ENCODE data around the gene CHST8. TPM values are rescaled to one million over a fixed set of nuclear protein-coding genes. Genes with fewer than 3 reads are reported as not detected.

The CHST8 gene
- polyA plus RNA-seq, 2 of the 4 experiments (the other 2 are of a cell fraction) = not detected

DNA sequence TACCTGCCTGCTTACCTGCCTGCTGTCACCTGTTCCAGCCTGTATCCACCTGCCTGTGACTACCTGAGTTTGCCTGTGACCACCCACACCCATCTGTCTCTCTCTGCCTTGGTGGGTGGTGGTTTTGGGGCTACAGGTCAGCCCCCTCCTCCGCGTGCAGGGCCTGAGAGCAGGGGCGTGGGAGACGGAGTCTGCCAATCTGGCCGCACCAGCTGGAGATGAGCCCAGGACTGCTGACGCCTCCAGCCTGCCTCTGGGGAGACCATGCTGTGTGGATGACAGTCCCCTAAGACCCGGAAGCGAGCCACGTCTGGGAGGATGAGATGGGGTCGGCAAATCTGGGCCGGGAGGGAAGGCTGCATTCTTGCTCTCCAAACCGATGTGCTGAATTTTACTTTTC, 159.0 kb downstream of the CHST8 start:
- DNase-seq (ENCODE audit: low read depth in 1 of 2, low spot score in 1 of 2) (no peak), FAIRE-seq (no peak), ATAC-seq (no peak)
- no peak overlapping the region for H3K4me2 ChIP-seq
- ChIA-PET POLR2A (no interaction called here), CTCF (interaction anchor here (1.0 to 12.7 kb wide), 7 partner anchors 14 to 364 kb away, joined by 4 to 510 read pairs (median 147); partner anchors contain the start of gene KCTD15)
- peaks cover 28% of the 10 kb centered on the region for H3K4me1 ChIP-seq
- WGBS (ENCODE audit: missing lambda C conversion rate) = 64% methylated on average over 12 of the region's 12 CpGs
- H3K4me3 ChIP-seq = no peak overlapping the region
- H3K27ac ChIP-seq = no peak overlapping the region
- TF ChIP-seq RARB (CRISPR knock-in tag; IDR thresholded peaks at IDR 0.05) (no peak), ZC3H11A (IDR thresholded peaks at IDR 0.05) (no peak), NFE2L2 (conservative IDR thresholded peaks at IDR 0.05; ENCODE audit: low read length) (no peak), RNF2 (IDR thresholded peaks at IDR 0.05; ENCODE audit: borderline replicate concordance, low read depth) (no peak), JUN (IDR thresholded peaks at IDR 0.05) (no peak), TP53 (CRISPR knock-in tag; IDR thresholded peaks at IDR 0.05) (no peak), KDM5A (IDR thresholded peaks at IDR 0.05) (no peak), SMC3 (IDR thresholded peaks at IDR 0.05) (no peak), CEBPB (IDR thresholded peaks at IDR 0.05) (no peak), NPAS2 (CRISPR knock-in tag; IDR thresholded peaks at IDR 0.05; ENCODE audit: borderline replicate concordance) (no peak)
- 0 out of 3 replicates have a peak, but pooled peaks cover 5% of the 10 kb centered on the region for H3K9me3 ChIP-seq

DNA sequence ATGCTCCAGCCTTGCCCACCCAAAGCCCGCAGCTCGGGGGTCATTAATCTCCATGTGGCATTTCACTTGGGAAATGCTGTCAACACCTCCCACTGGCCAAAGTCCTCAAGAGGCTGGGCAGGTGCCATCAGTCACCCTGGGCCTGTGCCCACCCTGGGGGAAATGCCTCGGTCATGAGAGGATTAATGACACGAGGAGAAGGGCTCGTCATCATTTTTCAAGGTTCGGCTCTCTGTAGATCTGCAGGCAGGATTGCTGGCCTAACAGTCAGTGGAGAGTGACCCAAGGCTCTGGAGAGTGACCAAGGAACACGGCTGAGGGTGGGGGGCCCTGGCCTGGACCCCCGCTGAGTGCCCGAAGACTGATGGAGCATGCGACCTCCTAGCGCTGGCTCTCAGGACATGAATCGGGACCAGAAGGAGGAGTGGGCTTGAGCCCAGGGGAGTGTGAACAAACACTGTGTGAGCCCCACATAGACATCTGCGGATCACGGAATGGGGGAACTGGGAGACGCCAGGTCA, 159.7 kb downstream of the CHST8 start:
- no peak for ATAC-seq
- 76% methylated on average over 15 of the region's 15 CpGs for WGBS (ENCODE audit: missing lambda C conversion rate)
- FAIRE-seq = no peak
- H3K4me2 ChIP-seq = peak overlapping the region; percentile 17; the same call in 1 of the 3 replicates
- H3K27ac ChIP-seq = peak overlapping the region in 1 of 2 experiments; percentile 31; a peak in 1 of 6 replicates
- POLR2A ChIA-PET = no interaction called here
- DNase-seq (ENCODE audit: low read depth in 1 of 2, low spot score in 1 of 2) = no peak
- no peak overlapping the region for H3K4me3 ChIP-seq
- TF ChIP-seq RAD21 (conservative IDR thresholded peaks at IDR 0.05 in 1 of 2, IDR thresholded peaks at IDR 0.05 in 1 of 2) (no peak), KDM1A (IDR thresholded peaks at IDR 0.05; ENCODE audit: low read depth) (no peak), NR3C1 (IDR thresholded peaks at IDR 0.05) (no peak), FOSL2 (IDR thresholded peaks at IDR 0.05) (no peak), FOSL2 (CRISPR knock-in tag; IDR thresholded peaks at IDR 0.05) (no peak), TFCP2L1 (CRISPR knock-in tag; IDR thresholded peaks at IDR 0.05) (no peak), NFE2L2 (conservative IDR thresholded peaks at IDR 0.05; ENCODE audit: low read length) (no peak), POLR2A (IDR thresholded peaks at IDR 0.05; ENCODE audit: low read length) (no peak), MAFK (IDR thresholded peaks at IDR 0.05; ENCODE audit: partially characterized antibody) (no peak), JUN (IDR thresholded peaks at IDR 0.05) (no peak), TP53 (CRISPR knock-in tag; IDR thresholded peaks at IDR 0.05) (no peak), RCOR1 (IDR thresholded peaks at IDR 0.05; ENCODE audit: low read depth, low read length) (no peak), RNF2 (IDR thresholded peaks at IDR 0.05; ENCODE audit: borderline replicate concordance, low read depth) (no peak)
- TF ChIP-seq, protein P1, sequence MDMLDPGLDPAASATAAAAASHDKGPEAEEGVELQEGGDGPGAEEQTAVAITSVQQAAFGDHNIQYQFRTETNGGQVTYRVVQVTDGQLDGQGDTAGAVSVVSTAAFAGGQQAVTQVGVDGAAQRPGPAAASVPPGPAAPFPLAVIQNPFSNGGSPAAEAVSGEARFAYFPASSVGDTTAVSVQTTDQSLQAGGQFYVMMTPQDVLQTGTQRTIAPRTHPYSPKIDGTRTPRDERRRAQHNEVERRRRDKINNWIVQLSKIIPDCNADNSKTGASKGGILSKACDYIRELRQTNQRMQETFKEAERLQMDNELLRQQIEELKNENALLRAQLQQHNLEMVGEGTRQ (IDR thresholded peaks at IDR 0.05) = no peak
- TF ChIP-seq, protein P2, sequence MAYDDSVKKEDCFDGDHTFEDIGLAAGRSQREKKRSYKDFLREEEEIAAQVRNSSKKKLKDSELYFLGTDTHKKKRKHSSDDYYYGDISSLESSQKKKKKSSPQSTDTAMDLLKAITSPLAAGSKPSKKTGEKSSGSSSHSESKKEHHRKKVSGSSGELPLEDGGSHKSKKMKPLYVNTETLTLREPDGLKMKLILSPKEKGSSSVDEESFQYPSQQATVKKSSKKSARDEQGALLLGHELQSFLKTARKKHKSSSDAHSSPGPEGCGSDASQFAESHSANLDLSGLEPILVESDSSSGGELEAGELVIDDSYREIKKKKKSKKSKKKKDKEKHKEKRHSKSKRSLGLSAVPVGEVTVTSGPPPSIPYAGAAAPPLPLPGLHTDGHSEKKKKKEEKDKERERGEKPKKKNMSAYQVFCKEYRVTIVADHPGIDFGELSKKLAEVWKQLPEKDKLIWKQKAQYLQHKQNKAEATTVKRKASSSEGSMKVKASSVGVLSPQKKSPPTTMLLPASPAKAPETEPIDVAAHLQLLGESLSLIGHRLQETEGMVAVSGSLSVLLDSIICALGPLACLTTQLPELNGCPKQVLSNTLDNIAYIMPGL (CRISPR knock-in tag; IDR thresholded peaks at IDR 0.05; ENCODE audit: borderline replicate concordance) = no peak
- TF ChIP-seq, protein P3, sequence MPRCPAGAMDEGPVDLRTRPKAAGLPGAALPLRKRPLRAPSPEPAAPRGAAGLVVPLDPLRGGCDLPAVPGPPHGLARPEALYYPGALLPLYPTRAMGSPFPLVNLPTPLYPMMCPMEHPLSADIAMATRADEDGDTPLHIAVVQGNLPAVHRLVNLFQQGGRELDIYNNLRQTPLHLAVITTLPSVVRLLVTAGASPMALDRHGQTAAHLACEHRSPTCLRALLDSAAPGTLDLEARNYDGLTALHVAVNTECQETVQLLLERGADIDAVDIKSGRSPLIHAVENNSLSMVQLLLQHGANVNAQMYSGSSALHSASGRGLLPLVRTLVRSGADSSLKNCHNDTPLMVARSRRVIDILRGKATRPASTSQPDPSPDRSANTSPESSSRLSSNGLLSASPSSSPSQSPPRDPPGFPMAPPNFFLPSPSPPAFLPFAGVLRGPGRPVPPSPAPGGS (IDR thresholded peaks at IDR 0.05) = no peak
- H3K4me1 ChIP-seq = peaks cover 30% of the 10 kb centered on the region
- CTCF ChIA-PET = interaction anchor here (1.0 to 12.7 kb wide), 9 partner anchors 13 to 597 kb away, joined by 3 to 510 read pairs (median 114); partner anchors contain the start of gene KCTD15
- H3K9me3 ChIP-seq = 0 out of 3 replicates have a peak, but pooled peaks cover 5% of the 10 kb centered on the region
